ENCODE measurements around the gene ZNF511.

ZNF511 gene

GRCh38 chr10:133329491-133330202 lies 20.9 kb downstream of the ZNF511 start:
- DNase-seq (ENCODE audit: low read depth), result peak; percentile 93
- peak overlapping the region; percentile 22 for H3K4me3 ChIP-seq (ENCODE audit: low read depth, low read length)
- peak; percentile 90 for TF ChIP-seq CTCF (conservative IDR thresholded peaks at IDR 0.05; ENCODE audit: low read depth, low read length)

- DNase-seq (ENCODE audit: low read depth), result no peak
- TF ChIP-seq CTCF (conservative IDR thresholded peaks at IDR 0.05; ENCODE audit: low read depth, low read length), result no peak
- no peak overlapping the region for H3K4me3 ChIP-seq (ENCODE audit: low read depth, low read length)
These were observed 24.4 kb downstream of the ZNF511 start for GRCh38 chr10:133332936-133333699.

- H3K4me3 ChIP-seq (ENCODE audit: low read depth, low read length), result peak overlapping the region; percentile 46
- TF ChIP-seq CTCF (conservative IDR thresholded peaks at IDR 0.05; ENCODE audit: low read depth, low read length), result no peak
- peak; percentile 26 for DNase-seq (ENCODE audit: low read depth)
These were observed 26.0 kb downstream of the ZNF511 start for GRCh38 chr10:133334503-133335245.

GRCh38 chr10:133335246-133336117 lies 26.8 kb downstream of the ZNF511 start:
- no peak for TF ChIP-seq CTCF (conservative IDR thresholded peaks at IDR 0.05; ENCODE audit: low read depth, low read length)
- peak overlapping the region; percentile 46 for H3K4me3 ChIP-seq (ENCODE audit: low read depth, low read length)
- peak; percentile 73 for DNase-seq (ENCODE audit: low read depth)

GRCh38 chr10:133336118-133336576 lies 27.4 kb downstream of the ZNF511 start:
- no peak for TF ChIP-seq CTCF (conservative IDR thresholded peaks at IDR 0.05; ENCODE audit: low read depth, low read length)
- DNase-seq (ENCODE audit: low read depth), result no peak
- H3K4me3 ChIP-seq (ENCODE audit: low read depth, low read length), result no peak overlapping the region
